Neural progenitor cell (in vitro differentiated cells): ENCODE results near the gene C15orf61.

ENCODE experiments used
- EZH2 ChIP-seq: fragments of 200-600 bp; sonication (generic); IDR thresholded peaks from 2 replicates; pipeline ENCODE4 v1.6.1; 2017; ENCODE audit warnings: antibody characterized with exemption, mild to moderate bottlenecking, moderate library complexity
- EZH2phosphoT487 ChIP-seq: fragments of 200-600 bp; sonication (generic); IDR thresholded peaks from 2 replicates; pipeline ENCODE4 v1.6.1; 2017; ENCODE audit warnings: antibody characterized with exemption
- TF ChIP-seq, protein P1 (sequence below): fragments of 200-600 bp; sonication (generic); IDR thresholded peaks from 2 replicates; pipeline ENCODE4 v1.5.1; 2017; ENCODE audit warnings: antibody characterized with exemption, mild to moderate bottlenecking

DNA sequence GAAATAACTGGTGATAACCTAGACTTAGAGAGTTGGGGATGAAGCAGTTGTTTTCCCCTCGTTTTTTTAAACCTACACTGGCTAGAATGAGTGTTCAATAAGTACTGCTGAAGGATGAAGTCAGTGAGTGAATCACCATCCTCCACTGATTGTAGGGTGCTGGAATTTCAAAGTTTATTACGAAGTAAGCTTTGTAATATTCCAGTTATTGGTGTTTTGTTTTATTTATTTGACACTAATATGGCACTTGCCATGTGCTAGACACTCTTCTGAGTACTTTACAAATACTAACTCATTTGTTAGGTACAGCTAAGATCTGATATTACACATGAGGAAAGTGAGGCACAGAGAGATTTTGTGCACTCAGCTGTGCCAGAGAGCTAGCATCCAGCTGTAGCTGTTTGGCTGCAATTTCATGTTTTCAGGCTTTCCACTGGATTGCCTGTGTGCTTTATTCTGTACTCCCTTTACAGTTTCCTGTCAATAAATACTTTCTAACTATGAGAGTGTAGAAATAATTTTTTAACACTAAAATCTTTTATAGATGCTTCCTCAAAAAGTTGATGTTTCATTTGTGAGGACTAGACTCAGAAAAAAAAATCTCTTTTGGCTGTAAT, 27.4 kb downstream of the C15orf61 start:
- TF ChIP-seq, protein P1, sequence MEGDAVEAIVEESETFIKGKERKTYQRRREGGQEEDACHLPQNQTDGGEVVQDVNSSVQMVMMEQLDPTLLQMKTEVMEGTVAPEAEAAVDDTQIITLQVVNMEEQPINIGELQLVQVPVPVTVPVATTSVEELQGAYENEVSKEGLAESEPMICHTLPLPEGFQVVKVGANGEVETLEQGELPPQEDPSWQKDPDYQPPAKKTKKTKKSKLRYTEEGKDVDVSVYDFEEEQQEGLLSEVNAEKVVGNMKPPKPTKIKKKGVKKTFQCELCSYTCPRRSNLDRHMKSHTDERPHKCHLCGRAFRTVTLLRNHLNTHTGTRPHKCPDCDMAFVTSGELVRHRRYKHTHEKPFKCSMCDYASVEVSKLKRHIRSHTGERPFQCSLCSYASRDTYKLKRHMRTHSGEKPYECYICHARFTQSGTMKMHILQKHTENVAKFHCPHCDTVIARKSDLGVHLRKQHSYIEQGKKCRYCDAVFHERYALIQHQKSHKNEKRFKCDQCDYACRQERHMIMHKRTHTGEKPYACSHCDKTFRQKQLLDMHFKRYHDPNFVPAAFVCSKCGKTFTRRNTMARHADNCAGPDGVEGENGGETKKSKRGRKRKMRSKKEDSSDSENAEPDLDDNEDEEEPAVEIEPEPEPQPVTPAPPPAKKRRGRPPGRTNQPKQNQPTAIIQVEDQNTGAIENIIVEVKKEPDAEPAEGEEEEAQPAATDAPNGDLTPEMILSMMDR = no peak
- TF ChIP-seq EZH2 (no peak), EZH2phosphoT487 (no peak)
